DND-41 (cell line): ENCODE data around the gene IFI27L1.

Experiments
- ATAC-seq: fragments of 200-7000 bp; cut with Tn5 transposase; 3 replicates; pipeline ENCODE4 v1.9.1; 2021; ENCODE audit warnings: low read depth; ENCODE audit not compliant: insufficient read depth
- DNase-seq: peaks from one replicate; pipeline ENCODE4 v3.0.0-alpha.2; 2020
- H2AFZ ChIP-seq: 2 replicates; pipeline ENCODE4 v1.6.0; 2012; ENCODE audit warnings: low read depth, low read length
- H3K27ac ChIP-seq: 2 replicates; pipeline ENCODE4 v1.5.1; 2012; ENCODE audit warnings: low read length, inconsistent platforms
- H3K27me3 ChIP-seq: fragments of 200-600 bp; sonication (generic); 2 replicates; pipeline ENCODE4 v1.6.0; 2012; ENCODE audit warnings: low read length, mild to moderate bottlenecking, inconsistent platforms; ENCODE audit not compliant: insufficient read depth, poor library complexity
- H3K36me3 ChIP-seq: 2 replicates; pipeline ENCODE4 v1.5.1; 2012; ENCODE audit warnings: low read length, inconsistent platforms; ENCODE audit not compliant: insufficient read depth
- H3K4me1 ChIP-seq: 2 replicates; pipeline ENCODE4 v1.5.1; 2012; ENCODE audit warnings: mild to moderate bottlenecking, low read length; ENCODE audit not compliant: insufficient read depth
- H3K4me2 ChIP-seq: 2 replicates; pipeline ENCODE4 v1.6.0; 2012; ENCODE audit warnings: mild to moderate bottlenecking, moderate library complexity, low read length, inconsistent platforms; ENCODE audit not compliant: insufficient read depth
- H3K4me3 ChIP-seq, 2 experiments: fragments of 200-600 bp in 1 of 2; shearing (Covaris generic) in 1 of 2; 2 replicates each; pipeline ENCODE4 v1.5.1; 2012 to 2016; ENCODE audit warnings: inconsistent platforms in 2 of 2, low read length in 2 of 2, mild to moderate bottlenecking in 2 of 2, low read depth in 1 of 2, moderate library complexity in 1 of 2
- H3K79me2 ChIP-seq: 2 replicates; pipeline ENCODE4 v1.6.0; 2012; ENCODE audit warnings: low read length, inconsistent platforms; ENCODE audit not compliant: insufficient read depth
- H3K9ac ChIP-seq: 2 replicates; pipeline ENCODE4 v1.6.0; 2012; ENCODE audit warnings: low read depth, mild to moderate bottlenecking, inconsistent platforms, low read length, moderate library complexity
- H3K9me3 ChIP-seq: 2 replicates; pipeline ENCODE4 v1.5.1; 2012; ENCODE audit warnings: low read length, moderate library complexity, mild to moderate bottlenecking, inconsistent platforms; ENCODE audit not compliant: insufficient read depth, severe bottlenecking
- H4K20me1 ChIP-seq: 2 replicates; pipeline ENCODE4 v1.6.0; 2012; ENCODE audit warnings: low read length; ENCODE audit not compliant: insufficient read depth
- EZH2 ChIP-seq: IDR thresholded peaks from 3 replicates; pipeline ENCODE4 v1.6.1; 2012; ENCODE audit warnings: borderline replicate concordance, low read depth, mild to moderate bottlenecking, moderate library complexity, low read length, inconsistent platforms; ENCODE audit not compliant: severe bottlenecking
- TF ChIP-seq, protein P1 (sequence below): IDR thresholded peaks from 2 replicates; pipeline ENCODE4 v1.5.1; 2012; ENCODE audit warnings: borderline replicate concordance, low read length, moderate library complexity, mild to moderate bottlenecking; ENCODE audit not compliant: poor library complexity, severe bottlenecking; ENCODE audit errors: extremely low read depth

The IFI27L1 gene

GRCh38 chr14:94103554-94104150 is 22.5 kb downstream of the IFI27L1 start:
- DNase-seq (no peak), ATAC-seq (no peak)
- Histone ChIP-seq H3K9me3 (no peaks in the 10 kb centered on the region), H3K4me2 (no peak overlapping the region), H4K20me1 (no peaks in the 10 kb centered on the region), H3K27ac (no peak overlapping the region), H3K79me2 (no peaks in the 10 kb centered on the region), H3K4me1 (no peaks in the 10 kb centered on the region), H3K27me3 (no peaks in the 10 kb centered on the region), H3K4me3 (no peak overlapping the region), H3K36me3 (peaks cover 3% of the 10 kb centered on the region; the same call in 1 of the 2 replicates), H2AFZ (no peak overlapping the region), H3K9ac (no peak overlapping the region)
- TF ChIP-seq, protein P1, sequence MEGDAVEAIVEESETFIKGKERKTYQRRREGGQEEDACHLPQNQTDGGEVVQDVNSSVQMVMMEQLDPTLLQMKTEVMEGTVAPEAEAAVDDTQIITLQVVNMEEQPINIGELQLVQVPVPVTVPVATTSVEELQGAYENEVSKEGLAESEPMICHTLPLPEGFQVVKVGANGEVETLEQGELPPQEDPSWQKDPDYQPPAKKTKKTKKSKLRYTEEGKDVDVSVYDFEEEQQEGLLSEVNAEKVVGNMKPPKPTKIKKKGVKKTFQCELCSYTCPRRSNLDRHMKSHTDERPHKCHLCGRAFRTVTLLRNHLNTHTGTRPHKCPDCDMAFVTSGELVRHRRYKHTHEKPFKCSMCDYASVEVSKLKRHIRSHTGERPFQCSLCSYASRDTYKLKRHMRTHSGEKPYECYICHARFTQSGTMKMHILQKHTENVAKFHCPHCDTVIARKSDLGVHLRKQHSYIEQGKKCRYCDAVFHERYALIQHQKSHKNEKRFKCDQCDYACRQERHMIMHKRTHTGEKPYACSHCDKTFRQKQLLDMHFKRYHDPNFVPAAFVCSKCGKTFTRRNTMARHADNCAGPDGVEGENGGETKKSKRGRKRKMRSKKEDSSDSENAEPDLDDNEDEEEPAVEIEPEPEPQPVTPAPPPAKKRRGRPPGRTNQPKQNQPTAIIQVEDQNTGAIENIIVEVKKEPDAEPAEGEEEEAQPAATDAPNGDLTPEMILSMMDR: no peak
- no peak for TF ChIP-seq EZH2

GRCh38 chr14:94104731-94105130 is 23.6 kb downstream of the IFI27L1 start:
- H3K27ac ChIP-seq: no peak overlapping the region
- H3K4me2 ChIP-seq: no peak overlapping the region
- DNase-seq (no peak), ATAC-seq (no peak)
- H2AFZ ChIP-seq: no peak overlapping the region
- no peaks in the 10 kb centered on the region for H3K9me3 ChIP-seq
- no peaks in the 10 kb centered on the region for H3K36me3 ChIP-seq
- no peaks in the 10 kb centered on the region for H3K27me3 ChIP-seq
- no peak overlapping the region for H3K4me3 ChIP-seq
- no peaks in the 10 kb centered on the region for H3K4me1 ChIP-seq
- H3K79me2 ChIP-seq: no peaks in the 10 kb centered on the region
- H3K9ac ChIP-seq: no peak overlapping the region
- TF ChIP-seq EZH2: no peak
- TF ChIP-seq, protein P1: no peak
- no peaks in the 10 kb centered on the region for H4K20me1 ChIP-seq

- H3K4me3 ChIP-seq: no peak overlapping the region
- TF ChIP-seq, protein P1: no peak
- no peak for TF ChIP-seq EZH2
- H3K4me2 ChIP-seq: no peak overlapping the region
- no peaks in the 10 kb centered on the region for H3K36me3 ChIP-seq
- H3K27me3 ChIP-seq: no peaks in the 10 kb centered on the region
- no peak overlapping the region for H3K27ac ChIP-seq
- H2AFZ ChIP-seq: no peak overlapping the region
- DNase-seq (no peak), ATAC-seq (no peak)
- no peak overlapping the region for H3K9ac ChIP-seq
- H3K9me3 ChIP-seq: no peaks in the 10 kb centered on the region
- H3K79me2 ChIP-seq: no peaks in the 10 kb centered on the region
- H3K4me1 ChIP-seq: no peaks in the 10 kb centered on the region
- no peaks in the 10 kb centered on the region for H4K20me1 ChIP-seq
Observed at GRCh38 chr14:94109915-94110250, 28.8 kb downstream of the IFI27L1 start.
